ENCODE data around the gene ZCCHC14. TPM values are rescaled to one million over a fixed set of nuclear protein-coding genes. Genes with fewer than 3 reads are reported as not detected.

ZCCHC14 gene
- total and polyA plus RNA-seq, 2 of the 13 experiments (the other 11 are each of a cell fraction or from before 2014, with no cell fraction given) = 12.4 to 12.5 TPM

DNA sequence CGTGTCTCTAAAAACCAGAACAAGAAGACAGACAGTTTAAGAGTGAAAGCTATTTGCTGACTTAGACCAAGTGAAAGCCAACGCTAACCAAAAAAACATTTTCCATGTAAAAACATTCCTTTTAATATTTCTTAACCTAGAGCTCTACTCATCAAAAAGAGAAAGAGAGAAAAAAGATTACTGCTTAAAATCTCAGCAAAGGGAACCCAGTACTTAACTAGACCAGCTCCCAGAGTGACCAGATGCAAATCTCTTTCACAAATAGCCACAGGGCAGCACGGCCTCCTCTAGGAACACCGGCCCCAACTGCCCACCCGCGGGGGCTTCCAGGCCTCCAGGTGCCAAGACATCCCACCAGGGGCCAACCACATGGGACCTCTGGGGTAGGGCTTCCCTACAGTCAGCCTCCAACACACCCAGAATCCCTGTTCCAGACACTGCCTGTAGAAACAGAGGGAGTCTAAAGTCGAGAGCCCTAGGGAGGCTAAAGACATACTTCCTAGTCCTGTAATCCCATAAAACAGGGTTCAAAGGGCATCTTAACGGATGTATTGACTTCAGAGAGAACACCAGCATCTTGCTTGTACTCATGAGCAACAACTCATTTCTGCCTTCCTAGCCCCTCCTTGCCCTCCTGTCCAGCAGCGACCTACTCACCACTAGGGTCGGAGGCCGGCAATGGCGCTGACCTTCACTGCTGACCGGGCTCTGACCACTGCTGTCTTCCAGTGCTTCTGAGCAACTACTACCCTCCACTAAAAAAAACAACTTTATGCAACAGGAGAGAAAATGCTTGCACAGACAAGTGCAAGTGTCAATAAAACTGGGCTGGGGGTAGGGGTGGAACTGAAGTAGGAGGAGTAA is 21.3 kb downstream of the ZCCHC14 start (continued):
- TF ChIP-seq RBFOX2 (IDR thresholded peaks at IDR 0.05; ENCODE audit: low read depth, low read length) = no peak
- no peak for TF ChIP-seq ZNF33B (CRISPR knock-in tag; IDR thresholded peaks at IDR 0.05)
- TF ChIP-seq RBM39 (IDR thresholded peaks at IDR 0.05; ENCODE audit: low read depth, low read length, poor library complexity, severe bottlenecking) = no peak
- TF ChIP-seq PATZ1 (CRISPR knock-in tag; IDR thresholded peaks at IDR 0.05) = peak; percentile 38; the same call in 1 of the 2 replicates
- TF ChIP-seq, protein P1, sequence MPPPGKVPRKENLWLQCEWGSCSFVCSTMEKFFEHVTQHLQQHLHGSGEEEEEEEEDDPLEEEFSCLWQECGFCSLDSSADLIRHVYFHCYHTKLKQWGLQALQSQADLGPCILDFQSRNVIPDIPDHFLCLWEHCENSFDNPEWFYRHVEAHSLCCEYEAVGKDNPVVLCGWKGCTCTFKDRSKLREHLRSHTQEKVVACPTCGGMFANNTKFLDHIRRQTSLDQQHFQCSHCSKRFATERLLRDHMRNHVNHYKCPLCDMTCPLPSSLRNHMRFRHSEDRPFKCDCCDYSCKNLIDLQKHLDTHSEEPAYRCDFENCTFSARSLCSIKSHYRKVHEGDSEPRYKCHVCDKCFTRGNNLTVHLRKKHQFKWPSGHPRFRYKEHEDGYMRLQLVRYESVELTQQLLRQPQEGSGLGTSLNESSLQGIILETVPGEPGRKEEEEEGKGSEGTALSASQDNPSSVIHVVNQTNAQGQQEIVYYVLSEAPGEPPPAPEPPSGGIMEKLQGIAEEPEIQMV (CRISPR knock-in tag; IDR thresholded peaks at IDR 0.05; ENCODE audit: low read depth) = 0 out of 2 replicates have a peak, but pooled peaks have one; percentile 35
- TF ChIP-seq SAP130 (CRISPR knock-in tag; IDR thresholded peaks at IDR 0.05; ENCODE audit: low read depth) = peak; percentile 57
- TF ChIP-seq, protein P2, sequence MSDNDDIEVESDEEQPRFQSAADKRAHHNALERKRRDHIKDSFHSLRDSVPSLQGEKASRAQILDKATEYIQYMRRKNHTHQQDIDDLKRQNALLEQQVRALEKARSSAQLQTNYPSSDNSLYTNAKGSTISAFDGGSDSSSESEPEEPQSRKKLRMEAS (IDR thresholded peaks at IDR 0.05) = no peak
- no peak for TF ChIP-seq DNMT3B (CRISPR knock-in tag; conservative IDR thresholded peaks at IDR 0.05)
- TF ChIP-seq SP140L (CRISPR knock-in tag; IDR thresholded peaks at IDR 0.05; ENCODE audit: borderline replicate concordance) = no peak
- TF ChIP-seq ZNF329 (CRISPR knock-in tag; IDR thresholded peaks at IDR 0.05; ENCODE audit: low read depth) = no peak
- TF ChIP-seq, protein P3, sequence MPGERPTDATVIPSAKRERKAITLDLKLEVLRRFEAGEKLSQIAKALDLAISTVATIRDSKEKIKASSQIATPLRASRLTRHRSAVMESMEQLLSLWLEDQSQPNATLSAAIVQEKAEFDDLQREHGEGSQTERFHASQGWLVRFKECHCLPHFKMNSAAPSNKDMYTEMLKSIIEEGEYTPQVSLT (CRISPR knock-in tag; IDR thresholded peaks at IDR 0.05; ENCODE audit: borderline replicate concordance, low read depth) = no peak
- TF ChIP-seq ZNF678 (CRISPR knock-in tag; IDR thresholded peaks at IDR 0.05) = no peak
- no peak for TF ChIP-seq NCOA5 (CRISPR knock-in tag; IDR thresholded peaks at IDR 0.05)
- peak; percentile 42; the same call in 1 of the 2 replicates for TF ChIP-seq ZBTB4 (CRISPR knock-in tag; IDR thresholded peaks at IDR 0.05; ENCODE audit: borderline replicate concordance)
- TF ChIP-seq NR0B2 (CRISPR knock-in tag; IDR thresholded peaks at IDR 0.05) = no peak
- no peak for TF ChIP-seq ZNF562 (CRISPR knock-in tag; IDR thresholded peaks at IDR 0.05; ENCODE audit: borderline replicate concordance)
- no peak for TF ChIP-seq ZNF776 (CRISPR knock-in tag; IDR thresholded peaks at IDR 0.05)
- peak in 1 of 2 experiments; percentile 25; a peak in 1 of 4 replicates for TF ChIP-seq EP300 (IDR thresholded peaks at IDR 0.05; ENCODE audit: low read depth in 2 of 2, low read length in 2 of 2)
- peak; percentile 26; the same call in 1 of the 2 replicates for TF ChIP-seq EP300 (CRISPR knock-in tag; IDR thresholded peaks at IDR 0.05; ENCODE audit: borderline replicate concordance)
- no peak for TF ChIP-seq SRY (CRISPR knock-in tag; IDR thresholded peaks at IDR 0.05)
- no peak for TF ChIP-seq RAD51 (IDR thresholded peaks at IDR 0.05; ENCODE audit: borderline replicate concordance)

All from HepG2 (cell line).